Endothelial cell of umbilical vein (primary cell): ENCODE data around the gene PUS7L.

Experiments
- MYC ChIP-seq: IDR thresholded peaks from one replicate; pipeline ENCODE4 v1.6.1; 2011; ENCODE audit warnings: mild to moderate bottlenecking, low read depth, low read length
- POLR2A ChIP-seq: IDR thresholded peaks from 2 replicates; pipeline ENCODE4 v1.6.1; 2012; ENCODE audit warnings: low read depth, mild to moderate bottlenecking, control low read depth, low read length
- POLR2AphosphoS5 ChIP-seq: IDR thresholded peaks from 2 replicates; pipeline ENCODE4 v1.6.1; 2012; ENCODE audit warnings: low read depth, mild to moderate bottlenecking, control low read depth, low read length, moderate library complexity; ENCODE audit not compliant: insufficient read depth
- TF ChIP-seq, protein P1 (sequence below), 2 donors: IDR thresholded peaks; 1 replicate in 1 of 2; 2 replicates in 1 of 2; pipeline ENCODE4 v1.5.1; 2011; ENCODE audit warnings: low read length in 2 of 2, mild to moderate bottlenecking in 2 of 2, moderate library complexity in 2 of 2, control low read depth in 1 of 2, inconsistent platforms in 1 of 2, low read depth in 1 of 2; ENCODE audit not compliant: insufficient read depth in 1 of 2; ENCODE audit errors: extremely low read depth in 1 of 2
- TF ChIP-seq, protein P2 (sequence below): IDR thresholded peaks from 2 replicates; pipeline ENCODE4 v1.6.1; 2011; ENCODE audit not compliant: insufficient read depth, insufficient read length

DNA sequence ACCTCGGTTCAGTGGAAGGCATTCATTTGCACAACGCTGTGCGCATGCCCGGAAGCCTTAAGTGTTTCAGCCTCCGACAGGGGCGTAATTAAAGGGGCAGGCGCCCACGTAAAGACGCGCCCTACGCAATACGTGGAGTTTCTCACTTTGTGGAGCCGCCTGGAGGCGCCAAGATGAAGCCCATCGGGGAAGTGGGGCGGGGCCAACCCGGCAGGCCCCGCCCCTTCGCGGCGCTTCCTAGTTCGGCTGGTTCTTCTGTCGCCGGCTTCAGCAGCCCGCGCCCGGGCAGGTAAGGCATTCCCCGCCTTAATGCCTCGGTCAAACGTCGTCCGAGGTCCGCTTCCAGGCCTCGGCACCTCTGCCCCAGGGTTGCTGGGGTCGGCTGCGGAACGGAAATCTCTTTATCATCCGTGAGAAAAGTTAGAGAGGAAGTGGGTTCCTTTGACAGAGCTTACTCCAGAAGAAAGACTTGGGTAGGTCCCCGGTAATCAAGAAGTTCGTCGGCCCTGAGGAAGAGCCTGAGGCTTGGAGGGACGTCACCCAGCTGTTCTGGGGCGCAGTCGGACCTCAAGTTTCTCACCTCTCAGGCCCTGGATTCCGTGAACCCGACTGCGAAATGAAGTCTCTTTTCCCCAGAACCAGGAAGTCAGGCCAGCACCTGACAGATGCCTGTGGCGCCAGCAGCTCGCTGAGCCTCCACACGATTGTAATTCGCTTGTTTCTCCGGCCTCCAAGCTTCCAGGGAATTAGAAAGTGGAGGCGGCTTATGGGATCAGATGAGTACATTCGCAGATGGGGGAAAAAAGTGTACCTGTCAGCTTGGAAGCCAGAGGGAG is at the start of gene PUS7L, which contains the start of gene IRAK4:
- peak; percentile 78 for TF ChIP-seq POLR2AphosphoS5
- peak; percentile 82 for TF ChIP-seq POLR2A
- TF ChIP-seq, protein P1, sequence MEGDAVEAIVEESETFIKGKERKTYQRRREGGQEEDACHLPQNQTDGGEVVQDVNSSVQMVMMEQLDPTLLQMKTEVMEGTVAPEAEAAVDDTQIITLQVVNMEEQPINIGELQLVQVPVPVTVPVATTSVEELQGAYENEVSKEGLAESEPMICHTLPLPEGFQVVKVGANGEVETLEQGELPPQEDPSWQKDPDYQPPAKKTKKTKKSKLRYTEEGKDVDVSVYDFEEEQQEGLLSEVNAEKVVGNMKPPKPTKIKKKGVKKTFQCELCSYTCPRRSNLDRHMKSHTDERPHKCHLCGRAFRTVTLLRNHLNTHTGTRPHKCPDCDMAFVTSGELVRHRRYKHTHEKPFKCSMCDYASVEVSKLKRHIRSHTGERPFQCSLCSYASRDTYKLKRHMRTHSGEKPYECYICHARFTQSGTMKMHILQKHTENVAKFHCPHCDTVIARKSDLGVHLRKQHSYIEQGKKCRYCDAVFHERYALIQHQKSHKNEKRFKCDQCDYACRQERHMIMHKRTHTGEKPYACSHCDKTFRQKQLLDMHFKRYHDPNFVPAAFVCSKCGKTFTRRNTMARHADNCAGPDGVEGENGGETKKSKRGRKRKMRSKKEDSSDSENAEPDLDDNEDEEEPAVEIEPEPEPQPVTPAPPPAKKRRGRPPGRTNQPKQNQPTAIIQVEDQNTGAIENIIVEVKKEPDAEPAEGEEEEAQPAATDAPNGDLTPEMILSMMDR (IDR thresholded peaks at IDR 0.05; ENCODE audit: extremely low read depth in 1 of 2, insufficient read depth in 1 of 2, low read depth in 1 of 2, low read length in 2 of 2), result peak; percentile 25 to 58
- no peak for TF ChIP-seq MYC
- TF ChIP-seq, protein P2, sequence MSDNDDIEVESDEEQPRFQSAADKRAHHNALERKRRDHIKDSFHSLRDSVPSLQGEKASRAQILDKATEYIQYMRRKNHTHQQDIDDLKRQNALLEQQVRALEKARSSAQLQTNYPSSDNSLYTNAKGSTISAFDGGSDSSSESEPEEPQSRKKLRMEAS, result no peak
